OCI-LY3 (cell line): ENCODE results near the gene SPTAN1.

ENCODE experiments used
- H2AFZ ChIP-seq: fragments of 200-600, 300-600 bp; shearing (Covaris generic); 2 replicates; pipeline ENCODE4 v1.6.0; 2014; ENCODE audit warnings: antibody characterized with exemption, low read depth, low read length
- H3K27ac ChIP-seq: fragments of 200-600, 300-600 bp; sonication (generic); 2 replicates; pipeline ENCODE4 v1.5.1; 2014; ENCODE audit warnings: mild to moderate bottlenecking, low read length, moderate library complexity, mixed read lengths
- H3K27me3 ChIP-seq: fragments of 200-600, 300-600 bp; sonication (generic); 2 replicates; pipeline ENCODE4 v1.6.1; 2014; ENCODE audit warnings: low read depth, low read length, mixed read lengths
- H3K36me3 ChIP-seq: fragments of 200-600, 300-600 bp; sonication (generic); replicated peaks from 2 replicates; pipeline ENCODE3; 2014; ENCODE audit warnings: low read depth, low read length, mixed read lengths
- H3K4me1 ChIP-seq: fragments of 300-600, 200-600 bp; sonication (generic); 2 replicates; pipeline ENCODE4 v1.6.1; 2014; ENCODE audit warnings: low read length, mixed read lengths
- H3K4me2 ChIP-seq: fragments of 200-600, 300-600 bp; sonication (generic); 2 replicates; pipeline ENCODE4 v1.6.1; 2014; ENCODE audit warnings: low read length, mixed read lengths
- H3K4me3 ChIP-seq: fragments of 300-600, 200-600 bp; sonication (generic); 2 replicates; pipeline ENCODE4 v1.5.1; 2014; ENCODE audit warnings: antibody characterized with exemption, mild to moderate bottlenecking, low read length, moderate library complexity
- H3K79me2 ChIP-seq: fragments of 300-600, 200-600 bp; shearing (Covaris generic); 2 replicates; pipeline ENCODE4 v1.6.1; 2014; ENCODE audit warnings: mild to moderate bottlenecking, low read length, mixed read lengths
- H3K9ac ChIP-seq: fragments of 300-600, 200-600 bp; shearing (Covaris generic); 2 replicates; pipeline ENCODE4 v1.6.0; 2014; ENCODE audit warnings: mild to moderate bottlenecking, low read length, moderate library complexity
- H3K9me3 ChIP-seq: fragments of 200-600, 300-600 bp; shearing (Covaris generic); 2 replicates; pipeline ENCODE4 v1.6.1; 2014; ENCODE audit warnings: low read length, mixed read lengths; ENCODE audit not compliant: insufficient read depth
- H4K20me1 ChIP-seq: fragments of 200-600, 300-600 bp; sonication (generic); 2 replicates; pipeline ENCODE4 v1.6.1; 2016; ENCODE audit warnings: low read length, mixed read lengths; ENCODE audit not compliant: insufficient read depth
- EZH2phosphoT487 ChIP-seq: fragments of 200-600 bp; shearing (Covaris generic); IDR thresholded peaks from 2 replicates; pipeline ENCODE4 v1.6.1; 2018; ENCODE audit warnings: antibody characterized with exemption, mixed run types, low read depth
- TF ChIP-seq, protein P1 (sequence below): fragments of 200-600, 300-600 bp; sonication (generic); IDR thresholded peaks from 2 replicates; pipeline ENCODE4 v1.5.1; 2014; ENCODE audit warnings: antibody characterized with exemption, low read length, low read depth

The SPTAN1 gene

DNA sequence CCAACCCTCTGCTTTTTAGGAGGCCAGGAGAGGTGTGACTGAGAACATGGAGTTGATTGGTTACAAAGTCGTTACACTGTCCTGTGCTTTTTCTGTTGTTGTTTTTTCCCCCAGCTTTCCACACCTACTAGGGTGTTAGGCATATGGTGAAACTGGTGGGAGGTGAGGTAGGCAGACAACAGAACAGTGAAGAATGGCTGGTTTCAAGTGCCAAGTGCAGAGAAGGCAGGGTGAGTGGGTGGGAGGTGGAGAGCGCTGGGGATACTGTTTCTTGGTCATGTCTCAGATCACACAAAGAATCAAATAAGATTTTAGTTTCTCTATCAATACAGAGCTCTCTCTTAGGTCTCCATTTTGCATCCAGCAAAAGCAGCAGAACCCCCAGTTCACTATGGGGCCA lies 2.2 kb upstream of the SPTAN1 start:
- Histone ChIP-seq H3K27me3 (no peaks in the 10 kb centered on the region), H4K20me1 (peaks cover 15% of the 10 kb centered on the region; the same call in 1 of the 2 replicates), H3K4me1 (peaks cover 21% of the 10 kb centered on the region), H3K79me2 (peaks cover 23% of the 10 kb centered on the region), H3K4me3 (no peak overlapping the region), H3K4me2 (no peak overlapping the region), H3K9me3 (no peaks in the 10 kb centered on the region), H2AFZ (no peak overlapping the region), H3K27ac (no peak overlapping the region), H3K9ac (no peak overlapping the region), H3K36me3 (peaks cover 2% of the 10 kb centered on the region)
- TF ChIP-seq, protein P1, sequence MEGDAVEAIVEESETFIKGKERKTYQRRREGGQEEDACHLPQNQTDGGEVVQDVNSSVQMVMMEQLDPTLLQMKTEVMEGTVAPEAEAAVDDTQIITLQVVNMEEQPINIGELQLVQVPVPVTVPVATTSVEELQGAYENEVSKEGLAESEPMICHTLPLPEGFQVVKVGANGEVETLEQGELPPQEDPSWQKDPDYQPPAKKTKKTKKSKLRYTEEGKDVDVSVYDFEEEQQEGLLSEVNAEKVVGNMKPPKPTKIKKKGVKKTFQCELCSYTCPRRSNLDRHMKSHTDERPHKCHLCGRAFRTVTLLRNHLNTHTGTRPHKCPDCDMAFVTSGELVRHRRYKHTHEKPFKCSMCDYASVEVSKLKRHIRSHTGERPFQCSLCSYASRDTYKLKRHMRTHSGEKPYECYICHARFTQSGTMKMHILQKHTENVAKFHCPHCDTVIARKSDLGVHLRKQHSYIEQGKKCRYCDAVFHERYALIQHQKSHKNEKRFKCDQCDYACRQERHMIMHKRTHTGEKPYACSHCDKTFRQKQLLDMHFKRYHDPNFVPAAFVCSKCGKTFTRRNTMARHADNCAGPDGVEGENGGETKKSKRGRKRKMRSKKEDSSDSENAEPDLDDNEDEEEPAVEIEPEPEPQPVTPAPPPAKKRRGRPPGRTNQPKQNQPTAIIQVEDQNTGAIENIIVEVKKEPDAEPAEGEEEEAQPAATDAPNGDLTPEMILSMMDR: no peak
- TF ChIP-seq EZH2phosphoT487: no peak

DNA sequence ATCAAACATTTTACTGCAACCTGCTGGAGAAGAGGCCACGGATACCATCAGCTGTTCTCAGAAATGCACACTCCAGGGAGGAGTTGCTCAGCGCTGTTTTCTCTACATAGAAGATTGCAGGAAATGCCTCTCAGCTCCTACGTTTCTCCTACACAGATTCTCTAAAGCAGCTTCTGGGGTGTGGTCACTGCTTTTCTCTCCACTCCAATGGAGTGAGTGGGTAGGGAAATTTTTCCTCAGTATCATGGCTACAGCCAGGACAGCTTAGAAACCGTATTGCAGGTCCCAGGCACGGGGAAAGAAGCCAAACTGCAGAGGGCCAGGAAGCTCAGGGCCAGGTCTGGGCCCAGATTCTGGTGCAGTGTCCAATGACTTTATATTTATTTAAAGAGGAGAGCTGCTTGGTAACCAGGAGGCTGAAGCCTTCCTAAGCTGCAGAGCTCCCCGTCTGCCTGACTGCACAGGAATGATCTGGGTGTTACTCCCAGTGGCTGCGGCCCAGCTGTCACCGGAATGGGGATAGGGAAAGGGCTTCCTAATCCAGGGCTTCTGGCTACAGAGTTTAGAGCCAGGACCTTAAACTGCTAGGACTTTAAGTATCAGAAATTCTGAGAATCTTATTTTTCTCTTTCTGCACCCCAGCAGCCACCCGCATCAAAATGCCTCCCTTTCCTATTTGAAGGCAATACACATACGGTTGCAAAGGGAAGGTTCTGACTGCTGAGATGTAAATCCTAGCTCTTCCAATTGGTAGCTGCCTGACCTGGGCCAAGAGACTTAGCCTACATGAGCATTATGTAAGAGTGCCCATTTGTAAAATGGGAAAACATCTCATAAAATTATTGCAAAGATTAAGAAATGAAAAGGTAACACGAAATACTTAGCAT lies 1.4 kb upstream of the SPTAN1 start:
- H3K9ac ChIP-seq: peak overlapping the region; percentile 79
- H2AFZ ChIP-seq: peak overlapping the region; percentile 96; the same call in 1 of the 2 replicates
- no peak overlapping the region for H3K27ac ChIP-seq

DNA sequence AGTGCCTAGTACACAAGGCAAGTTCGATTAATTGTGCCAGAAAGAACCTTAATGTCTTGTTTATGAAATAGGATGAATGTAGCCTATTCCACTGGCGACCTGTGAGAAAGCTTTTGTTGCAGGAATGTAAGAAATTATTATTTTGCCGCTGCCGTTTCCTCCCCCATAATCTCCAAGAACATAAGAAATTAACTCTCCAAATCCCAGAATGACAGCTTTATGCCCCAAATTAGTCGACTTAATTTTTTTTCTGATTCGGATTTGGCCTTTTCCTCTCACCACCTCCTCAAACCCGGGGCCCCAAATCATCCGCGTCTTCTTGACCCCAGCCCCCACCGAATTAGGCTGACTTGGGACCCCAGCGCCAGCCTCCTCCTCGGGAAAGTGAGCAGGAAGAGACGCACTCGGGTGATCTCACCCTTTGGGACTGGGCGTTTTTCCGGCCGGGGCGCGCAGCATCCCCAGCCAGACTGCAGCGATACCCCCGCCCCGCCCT lies 682 bp upstream of the SPTAN1 start:
- Histone ChIP-seq H3K27ac (no peak overlapping the region), H3K4me1 (peaks cover 27% of the 10 kb centered on the region), H2AFZ (peak overlapping the region; percentile 96)

More for the DNA sequence above, 1.4 kb upstream of the SPTAN1 start:
- H3K36me3 ChIP-seq: peaks cover 2% of the 10 kb centered on the region
- peak overlapping the region; percentile 85 for H3K4me2 ChIP-seq
- H4K20me1 ChIP-seq: peaks cover 16% of the 10 kb centered on the region; the same call in 1 of the 2 replicates
- H3K9me3 ChIP-seq: no peaks in the 10 kb centered on the region
- no peak for TF ChIP-seq EZH2phosphoT487
- TF ChIP-seq, protein P1: no peak
- H3K4me3 ChIP-seq: peak overlapping the region; percentile 94
- H3K27me3 ChIP-seq: no peaks in the 10 kb centered on the region
- peaks cover 21% of the 10 kb centered on the region for H3K4me1 ChIP-seq
- H3K79me2 ChIP-seq: peaks cover 24% of the 10 kb centered on the region

More for the DNA sequence above, 682 bp upstream of the SPTAN1 start:
- peaks cover 29% of the 10 kb centered on the region for H3K79me2 ChIP-seq
- peak overlapping the region; percentile 94 for H3K4me3 ChIP-seq
- peaks cover 22% of the 10 kb centered on the region; the same call in 1 of the 2 replicates for H4K20me1 ChIP-seq
- peak overlapping the region; percentile 85 for H3K4me2 ChIP-seq
- peaks cover 2% of the 10 kb centered on the region for H3K36me3 ChIP-seq
- TF ChIP-seq EZH2phosphoT487: no peak
- TF ChIP-seq, protein P1: no peak
- H3K9ac ChIP-seq: peak overlapping the region; percentile 79
- no peaks in the 10 kb centered on the region for H3K9me3 ChIP-seq
- H3K27me3 ChIP-seq: no peaks in the 10 kb centered on the region
